OCI-LY1 (cell line): Measurements from ENCODE around the gene TBCEL.

ENCODE experiments used
- H2AFZ ChIP-seq: fragments of 200-600 bp; sonication (generic), shearing (Covaris generic); 2 replicates; pipeline ENCODE4 v1.6.0; 2014; ENCODE audit warnings: antibody characterized with exemption, mild to moderate bottlenecking, low read length
- H3F3A ChIP-seq: fragments of 200-600 bp; sonication (generic), shearing (Covaris generic); 2 replicates; pipeline ENCODE4 v1.6.0; 2014; ENCODE audit warnings: mild to moderate bottlenecking, antibody characterized with exemption, low read length, moderate library complexity; ENCODE audit not compliant: insufficient read depth
- H3K27ac ChIP-seq: fragments of 200-600 bp; sonication (generic); 2 replicates; pipeline ENCODE4 v1.5.1; 2014; ENCODE audit warnings: low read length, mixed run types, mild to moderate bottlenecking, low read depth; ENCODE audit not compliant: poor library complexity, severe bottlenecking
- H3K27me3 ChIP-seq: fragments of 200-600 bp; sonication (generic); 2 replicates; pipeline ENCODE4 v1.6.0; 2014; ENCODE audit warnings: antibody characterized with exemption, mild to moderate bottlenecking, low read length, moderate library complexity; ENCODE audit not compliant: insufficient read depth
- H3K36me3 ChIP-seq: fragments of 200-600 bp; sonication (generic); 2 replicates; pipeline ENCODE4 v1.6.1; 2014; ENCODE audit warnings: mild to moderate bottlenecking, antibody characterized with exemption, low read length, moderate library complexity, mixed read lengths; ENCODE audit not compliant: insufficient read depth
- H3K4me1 ChIP-seq: fragments of 200-600 bp; sonication (generic); 2 replicates; pipeline ENCODE4 v1.5.1; 2014; ENCODE audit warnings: mild to moderate bottlenecking, low read length, moderate library complexity; ENCODE audit not compliant: insufficient read depth, severe bottlenecking
- H3K4me2 ChIP-seq: fragments of 200-600 bp; sonication (generic), shearing (Covaris generic); 2 replicates; pipeline ENCODE4 v1.6.1; 2014; ENCODE audit warnings: low read length
- H3K4me3 ChIP-seq: fragments of 200-600 bp; sonication (generic); 2 replicates; pipeline ENCODE4 v1.5.1; 2014; ENCODE audit warnings: low read length, low read depth, mild to moderate bottlenecking, mixed read lengths; ENCODE audit not compliant: poor library complexity, severe bottlenecking
- H3K79me2 ChIP-seq: fragments of 200-600 bp; shearing (Covaris generic); 2 replicates; pipeline ENCODE4 v1.6.1; 2016; ENCODE audit warnings: mixed run types, low read length, mixed read lengths; ENCODE audit not compliant: insufficient read depth
- H3K9ac ChIP-seq: fragments of 200-600 bp; sonication (generic), shearing (Covaris generic); 2 replicates; pipeline ENCODE4 v1.6.1; 2014; ENCODE audit warnings: mild to moderate bottlenecking, low read length, mixed read lengths
- H3K9me2 ChIP-seq: fragments of 200-600 bp; sonication (generic), shearing (Covaris generic); 2 replicates; pipeline ENCODE4 v1.6.1; 2014; ENCODE audit warnings: low read depth, mild to moderate bottlenecking, low read length, mixed read lengths
- H3K9me3 ChIP-seq: fragments of 200-600 bp; shearing (Covaris generic); 2 replicates; pipeline ENCODE4 v1.6.1; 2014; ENCODE audit warnings: low read length, mixed read lengths
- H4K20me1 ChIP-seq: fragments of 200-600 bp; sonication (generic), shearing (Covaris generic); 2 replicates; pipeline ENCODE4 v1.6.0; 2016; ENCODE audit warnings: mild to moderate bottlenecking, low read length; ENCODE audit not compliant: insufficient read depth
- CTCF ChIP-seq: fragments of 200-600 bp; sonication (generic), shearing (Covaris generic); IDR thresholded peaks from 2 replicates; pipeline ENCODE4 v1.5.1; 2017; ENCODE audit warnings: mild to moderate bottlenecking, antibody characterized with exemption, low read length, moderate library complexity, mixed read lengths
- EZH2 ChIP-seq: fragments of 200-600 bp; sonication (generic), shearing (Covaris generic); IDR thresholded peaks from 2 replicates; pipeline ENCODE4 v1.8.0; 2017; ENCODE audit warnings: borderline replicate concordance, mixed run types, mild to moderate bottlenecking, antibody characterized with exemption, low read length, moderate library complexity, mixed read lengths

The TBCEL gene, protein sequence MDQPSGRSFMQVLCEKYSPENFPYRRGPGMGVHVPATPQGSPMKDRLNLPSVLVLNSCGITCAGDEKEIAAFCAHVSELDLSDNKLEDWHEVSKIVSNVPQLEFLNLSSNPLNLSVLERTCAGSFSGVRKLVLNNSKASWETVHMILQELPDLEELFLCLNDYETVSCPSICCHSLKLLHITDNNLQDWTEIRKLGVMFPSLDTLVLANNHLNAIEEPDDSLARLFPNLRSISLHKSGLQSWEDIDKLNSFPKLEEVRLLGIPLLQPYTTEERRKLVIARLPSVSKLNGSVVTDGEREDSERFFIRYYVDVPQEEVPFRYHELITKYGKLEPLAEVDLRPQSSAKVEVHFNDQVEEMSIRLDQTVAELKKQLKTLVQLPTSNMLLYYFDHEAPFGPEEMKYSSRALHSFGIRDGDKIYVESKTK

GRCh38 chr11:121023848-121024751 is at the start of gene TBCEL:
Gene TBCEL, plus strand, starts transcription at chr11:121024102. Its CDS starts 21,589 bp downstream, at chr11:121045691.
- no peak within 1 kb of the TSS for H2AFZ ChIP-seq

GRCh38 chr11:120974466-120974865 is 49.4 kb upstream of the TBCEL start:
- H3K9me3 ChIP-seq, result no peaks in the 10 kb centered on the region
- H3K27me3 ChIP-seq, result no peaks in the 10 kb centered on the region
- no peaks in the 10 kb centered on the region for H3K36me3 ChIP-seq
- no peak overlapping the region for H3K4me2 ChIP-seq
- no peak overlapping the region for H3K9ac ChIP-seq
- H4K20me1 ChIP-seq, result no peaks in the 10 kb centered on the region
- TF ChIP-seq EZH2 (no peak), CTCF (no peak)
- H3K79me2 ChIP-seq, result no peaks in the 10 kb centered on the region
- no peaks in the 10 kb centered on the region for H3K9me2 ChIP-seq
- no peaks in the 10 kb centered on the region for H3K4me1 ChIP-seq
- H3K27ac ChIP-seq, result no peak overlapping the region
- no peak overlapping the region for H3K4me3 ChIP-seq
- H2AFZ ChIP-seq, result no peak overlapping the region
- no peaks in the 10 kb centered on the region for H3F3A ChIP-seq

More at GRCh38 chr11:121023848-121024751, at the start of gene TBCEL:
- Histone ChIP-seq H3K4me1 (peaks cover 15% of the 10 kb centered on the region), H3K79me2 (peaks cover 17% of the 10 kb centered on the region; the same call in 1 of the 2 replicates), H3F3A (no peaks in the 10 kb centered on the region), H3K4me3 (peak within 1 kb of the TSS; percentile 76), H4K20me1 (no peaks in the 10 kb centered on the region), H3K4me2 (peak within 1 kb of the TSS; percentile 64), H3K36me3 (no peaks in the 10 kb centered on the region), H3K27ac (no peak within 1 kb of the TSS), H3K27me3 (no peaks in the 10 kb centered on the region), H3K9ac (peak within 1 kb of the TSS; percentile 66), H3K9me2 (no peaks in the 10 kb centered on the region), H3K9me3 (no peaks in the 10 kb centered on the region)
- TF ChIP-seq EZH2, result no peak
- no peak for TF ChIP-seq CTCF

- no peak overlapping the region for H3K4me2 ChIP-seq
- H3K79me2 ChIP-seq, result no peaks in the 10 kb centered on the region
- H3K9me2 ChIP-seq, result no peaks in the 10 kb centered on the region
- no peaks in the 10 kb centered on the region for H3K27me3 ChIP-seq
- no peak overlapping the region for H3K9ac ChIP-seq
- no peaks in the 10 kb centered on the region for H3K9me3 ChIP-seq
- no peak for TF ChIP-seq EZH2
- TF ChIP-seq CTCF, result no peak
- H3K27ac ChIP-seq, result no peak overlapping the region
- H4K20me1 ChIP-seq, result no peaks in the 10 kb centered on the region
- H3K36me3 ChIP-seq, result no peaks in the 10 kb centered on the region
- H3K4me3 ChIP-seq, result no peak overlapping the region
- H2AFZ ChIP-seq, result no peak overlapping the region
- H3K4me1 ChIP-seq, result no peaks in the 10 kb centered on the region
- no peaks in the 10 kb centered on the region for H3F3A ChIP-seq
These were observed 48.9 kb upstream of the TBCEL start for GRCh38 chr11:120974965-120975364.
